OCI-LY3 (cell line): ENCODE measurements around the gene ST6GALNAC5.

Experiments used
- EZH2phosphoT487 ChIP-seq: fragments of 200-600 bp; shearing (Covaris generic); IDR thresholded peaks from 2 replicates; pipeline ENCODE4 v1.6.1; 2018; ENCODE audit warnings: antibody characterized with exemption, mixed run types, low read depth
- TF ChIP-seq, protein P1 (sequence below): fragments of 200-600, 300-600 bp; sonication (generic); IDR thresholded peaks from 2 replicates; pipeline ENCODE4 v1.5.1; 2014; ENCODE audit warnings: antibody characterized with exemption, low read length, low read depth

DNA sequence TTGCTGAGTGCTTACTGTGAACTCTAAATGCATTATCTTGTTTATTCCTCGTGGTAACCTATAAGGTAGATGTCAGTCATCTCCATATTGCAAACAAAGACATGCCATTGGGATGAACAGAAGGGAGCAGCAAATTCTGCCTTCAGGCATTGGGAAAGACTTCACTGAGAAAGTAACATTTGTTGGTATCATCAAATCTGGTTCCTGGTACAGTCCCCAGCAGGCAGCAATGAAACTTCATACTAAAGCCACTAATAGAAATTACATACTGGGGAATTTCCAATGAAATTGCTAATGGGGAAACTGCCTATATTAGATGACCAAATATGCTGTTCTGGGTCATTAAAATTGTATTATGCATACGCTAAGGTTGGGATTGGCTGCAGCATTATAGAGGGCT, 47.3 kb upstream of the ST6GALNAC5 start:
- TF ChIP-seq, protein P1, sequence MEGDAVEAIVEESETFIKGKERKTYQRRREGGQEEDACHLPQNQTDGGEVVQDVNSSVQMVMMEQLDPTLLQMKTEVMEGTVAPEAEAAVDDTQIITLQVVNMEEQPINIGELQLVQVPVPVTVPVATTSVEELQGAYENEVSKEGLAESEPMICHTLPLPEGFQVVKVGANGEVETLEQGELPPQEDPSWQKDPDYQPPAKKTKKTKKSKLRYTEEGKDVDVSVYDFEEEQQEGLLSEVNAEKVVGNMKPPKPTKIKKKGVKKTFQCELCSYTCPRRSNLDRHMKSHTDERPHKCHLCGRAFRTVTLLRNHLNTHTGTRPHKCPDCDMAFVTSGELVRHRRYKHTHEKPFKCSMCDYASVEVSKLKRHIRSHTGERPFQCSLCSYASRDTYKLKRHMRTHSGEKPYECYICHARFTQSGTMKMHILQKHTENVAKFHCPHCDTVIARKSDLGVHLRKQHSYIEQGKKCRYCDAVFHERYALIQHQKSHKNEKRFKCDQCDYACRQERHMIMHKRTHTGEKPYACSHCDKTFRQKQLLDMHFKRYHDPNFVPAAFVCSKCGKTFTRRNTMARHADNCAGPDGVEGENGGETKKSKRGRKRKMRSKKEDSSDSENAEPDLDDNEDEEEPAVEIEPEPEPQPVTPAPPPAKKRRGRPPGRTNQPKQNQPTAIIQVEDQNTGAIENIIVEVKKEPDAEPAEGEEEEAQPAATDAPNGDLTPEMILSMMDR: no peak
- no peak for TF ChIP-seq EZH2phosphoT487
